HG03432 (cell line): Measurements from ENCODE around the gene CFC1.
"Not testable (repeated sequence)": the region's sequence is repeated elsewhere in the genome, so short reads cannot be mapped to it uniquely, and the experiment has no call there.

Source experiments
- ATAC-seq: cut with Tn5 transposase; IDR thresholded peaks from one replicate; pipeline ENCODE4 v1.9.1; 2021; ENCODE audit warnings: mild to moderate bottlenecking, moderate library complexity; ENCODE audit not compliant: unreplicated experiment

CFC1 gene

GRCh38 chr2:130583582-130583981, 15.8 kb downstream of the CFC1 start:
- not testable (repeated sequence) for ATAC-seq

GRCh38 chr2:130582970-130583369, 16.4 kb downstream of the CFC1 start:
- ATAC-seq: not testable (repeated sequence)

- not testable (repeated sequence) for ATAC-seq
These were observed 17.9 kb downstream of the CFC1 start for GRCh38 chr2:130581491-130581890.

- not testable (repeated sequence) for ATAC-seq
These were observed 20.3 kb downstream of the CFC1 start for GRCh38 chr2:130579121-130579520.

GRCh38 chr2:130577559-130577958, 21.8 kb downstream of the CFC1 start:
- not testable (repeated sequence) for ATAC-seq

DNA sequence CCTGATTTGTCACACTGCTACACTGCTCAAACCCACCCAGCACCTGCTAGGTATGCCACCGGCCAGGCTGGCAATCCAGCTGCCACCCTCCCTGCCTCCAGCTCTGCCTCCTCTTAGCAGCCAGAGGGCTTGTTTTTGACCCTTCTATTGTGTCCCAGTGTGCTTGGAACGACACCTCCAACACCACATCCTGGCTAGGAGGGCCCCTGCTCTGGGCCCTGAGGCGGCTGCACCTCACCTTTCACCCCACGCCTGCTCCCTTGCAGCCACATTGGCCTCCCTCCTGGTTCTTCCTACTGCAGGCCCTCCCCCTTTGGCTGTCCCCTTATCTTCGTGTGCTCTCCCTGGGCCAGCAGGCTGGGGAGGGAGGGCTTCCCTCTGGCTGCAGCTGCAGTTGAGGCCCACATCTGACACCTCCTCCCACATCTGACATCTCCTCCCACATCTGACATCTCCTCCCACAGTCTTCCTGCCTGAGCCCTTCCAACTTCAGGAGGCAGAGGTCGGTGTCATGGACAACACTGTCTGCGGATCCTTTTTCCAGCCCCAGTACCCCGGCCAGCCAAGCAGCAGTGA, 23.1 kb downstream of the CFC1 start:
- not testable (repeated sequence) for ATAC-seq

GRCh38 chr2:130574230-130574629, 25.1 kb downstream of the CFC1 start:
- not testable (repeated sequence) for ATAC-seq

DNA sequence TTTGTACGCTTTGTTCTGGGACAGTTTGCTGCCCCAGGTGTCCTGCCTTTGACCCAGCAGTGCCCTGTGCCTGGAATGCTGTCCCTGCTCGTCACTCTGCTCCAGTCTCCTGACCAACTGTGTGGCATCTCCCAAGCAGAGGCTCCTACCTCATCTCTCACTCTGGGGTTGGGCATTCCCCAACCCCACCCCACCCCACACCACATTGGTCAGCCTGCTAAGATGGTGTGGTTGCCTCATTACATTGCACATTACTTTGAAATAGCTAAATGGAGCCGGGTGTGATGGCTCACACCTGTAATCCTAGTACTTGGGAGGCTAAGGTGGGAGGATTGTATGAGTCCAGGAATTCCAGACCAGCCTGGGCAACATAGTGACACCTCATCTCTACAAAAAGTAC, 27.4 kb downstream of the CFC1 start:
- ATAC-seq: not testable (repeated sequence)

GRCh38 chr2:130566165-130566564, 33.2 kb downstream of the CFC1 start:
- ATAC-seq: not testable (repeated sequence)

DNA sequence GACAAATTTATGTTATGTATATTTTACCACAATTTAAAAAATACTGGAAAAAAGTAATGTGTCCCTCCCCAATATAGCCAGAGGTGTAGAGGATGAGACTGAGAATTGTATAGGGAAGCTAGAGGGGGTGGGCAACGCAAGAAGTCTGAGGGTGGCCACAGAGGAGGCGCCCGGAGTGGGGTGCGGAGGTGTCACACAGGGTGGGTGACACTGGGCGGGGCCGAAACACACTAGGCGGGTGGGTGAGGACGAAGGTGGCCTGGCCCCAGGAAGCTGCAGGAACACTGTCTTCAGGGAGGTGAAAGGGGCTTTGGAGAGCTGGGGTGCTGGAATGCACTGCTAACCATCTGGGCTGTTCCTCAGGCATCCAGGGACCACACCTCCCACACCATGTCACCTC, 42.9 kb downstream of the CFC1 start:
- not testable (repeated sequence) for ATAC-seq

DNA sequence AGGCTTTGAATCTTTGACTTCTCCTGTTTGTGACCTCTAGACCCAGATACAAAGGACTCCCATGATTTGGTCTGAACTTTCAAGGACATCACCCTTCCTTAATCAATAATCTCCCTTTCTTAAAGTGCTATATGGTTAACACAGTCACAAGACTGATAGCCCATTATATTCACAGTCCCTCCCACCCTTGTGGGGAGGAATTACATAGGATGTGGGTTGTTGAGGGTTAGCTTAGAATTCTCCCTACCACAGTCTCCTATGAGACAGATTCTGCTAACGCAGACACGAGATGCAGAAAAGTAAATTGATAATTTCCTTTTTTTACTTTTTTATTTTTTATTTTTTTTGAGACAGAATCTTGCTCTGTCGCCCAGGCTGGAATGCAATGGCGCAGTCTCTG, 45.2 kb downstream of the CFC1 start:
- ATAC-seq: not testable (repeated sequence)

DNA sequence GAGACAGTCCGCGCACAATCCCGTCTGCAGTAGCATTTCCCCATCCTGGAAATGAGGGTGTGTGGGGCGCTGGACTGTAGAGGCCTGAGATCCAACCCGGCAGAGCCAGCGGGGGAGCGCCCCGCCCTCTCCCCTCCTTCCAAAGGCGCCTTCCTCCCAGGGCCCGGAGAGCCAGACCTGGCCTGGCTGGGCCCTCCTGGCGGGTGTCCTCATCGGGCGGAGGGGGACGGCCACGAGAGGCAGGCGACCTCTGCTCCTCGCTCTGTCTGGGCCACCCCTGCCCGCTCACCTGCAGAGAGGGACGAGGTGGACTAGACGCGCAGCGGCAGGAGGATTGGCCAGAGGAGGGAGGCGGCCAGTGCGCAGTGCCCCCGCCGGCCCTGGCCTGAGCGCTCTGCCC, 49.9 kb downstream of the CFC1 start:
- not testable (repeated sequence) for ATAC-seq

- ATAC-seq: not testable (repeated sequence)
These were observed 51.0 kb downstream of the CFC1 start for GRCh38 chr2:130548418-130548817.

DNA sequence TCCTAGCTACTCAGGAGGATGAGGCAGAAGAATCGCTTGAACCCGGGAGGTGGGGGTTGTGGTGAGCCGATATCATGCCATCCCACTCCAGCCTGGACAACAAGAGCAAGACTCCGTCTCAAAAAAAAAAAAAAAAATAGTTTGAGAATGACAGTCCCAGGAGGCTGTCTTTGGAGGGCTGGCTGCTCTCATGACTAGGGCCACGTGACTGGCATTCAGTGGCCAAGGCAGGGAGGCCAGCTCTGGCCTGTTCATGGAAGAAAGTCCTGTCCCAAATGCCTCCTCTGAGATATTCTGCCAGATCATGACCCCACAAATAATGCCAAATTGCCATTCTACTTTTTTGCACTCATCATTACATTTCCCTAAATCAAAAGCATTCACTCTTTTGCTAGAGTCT, 54.4 kb downstream of the CFC1 start:
- not testable (repeated sequence) for ATAC-seq

- not testable (repeated sequence) for ATAC-seq
These were observed 55.4 kb downstream of the CFC1 start for GRCh38 chr2:130543785-130544528.

- not testable (repeated sequence) for ATAC-seq
These were observed 56.6 kb downstream of the CFC1 start for GRCh38 chr2:130542789-130543188.
